Femur (tissue), 1 donor: Measurements from ENCODE around the gene MAGI1.

Experiments used
- DNase-seq: peaks from one replicate; pipeline ENCODE4 v3.0.0-alpha.2; 2017

MAGI1 gene

DNA sequence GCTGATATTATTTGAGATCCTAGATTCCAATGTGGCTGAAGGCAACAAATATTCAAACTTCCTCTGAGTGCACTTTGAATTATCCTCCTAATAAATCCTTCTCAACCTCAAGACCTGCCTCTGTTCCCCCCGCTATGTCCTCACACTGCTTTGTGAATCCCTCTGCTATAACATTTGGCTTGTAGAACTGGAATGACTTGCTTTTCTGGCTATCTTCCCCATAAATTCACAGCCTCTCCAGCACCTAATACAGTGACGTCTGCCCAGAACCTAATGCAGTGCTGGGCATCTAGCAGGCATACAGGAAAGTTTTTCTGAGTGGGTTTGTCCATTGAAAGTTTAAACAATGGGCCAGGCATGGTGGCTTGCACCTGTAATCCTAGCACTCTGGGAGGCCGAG, 707.0 kb downstream of the MAGI1 start:
- no peak for DNase-seq

DNA sequence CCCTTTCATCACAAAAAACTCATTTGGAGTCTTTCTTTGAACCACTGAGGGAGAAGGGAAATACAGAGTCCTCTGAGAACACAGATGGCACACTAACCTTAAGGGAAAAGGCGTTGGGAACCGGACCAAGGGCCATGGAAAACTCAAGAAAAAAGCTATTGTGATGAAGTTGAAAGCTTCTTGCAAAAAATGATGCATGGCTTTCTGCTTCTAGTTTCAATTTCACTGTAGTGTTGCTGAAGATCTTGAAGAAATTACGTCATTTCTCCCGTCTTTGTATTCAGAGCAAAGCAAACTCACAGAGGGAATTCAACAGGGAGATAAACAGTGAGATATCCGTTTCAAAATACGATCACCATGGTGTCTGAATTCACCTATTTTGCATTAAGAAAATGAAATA, 708.6 kb downstream of the MAGI1 start:
- DNase-seq = no peak

DNA sequence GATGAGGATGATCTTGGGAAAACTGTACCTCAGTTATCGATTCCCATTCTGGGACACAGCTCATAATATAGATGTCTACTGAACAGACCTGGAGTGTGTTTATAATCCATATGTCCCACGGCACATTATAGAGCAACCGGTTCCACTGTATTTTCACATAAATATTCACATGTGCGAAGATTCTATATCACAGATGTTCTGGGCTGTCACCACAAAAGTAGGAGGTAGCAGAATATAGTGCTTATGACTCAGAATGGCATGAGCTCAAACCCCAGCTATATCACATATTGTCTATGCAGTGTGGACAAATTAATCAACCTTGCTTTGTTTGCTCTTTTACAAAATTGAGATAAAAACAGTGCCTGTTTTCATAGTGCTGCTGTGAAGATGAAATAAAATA, 710.6 kb downstream of the MAGI1 start:
- no peak for DNase-seq

DNA sequence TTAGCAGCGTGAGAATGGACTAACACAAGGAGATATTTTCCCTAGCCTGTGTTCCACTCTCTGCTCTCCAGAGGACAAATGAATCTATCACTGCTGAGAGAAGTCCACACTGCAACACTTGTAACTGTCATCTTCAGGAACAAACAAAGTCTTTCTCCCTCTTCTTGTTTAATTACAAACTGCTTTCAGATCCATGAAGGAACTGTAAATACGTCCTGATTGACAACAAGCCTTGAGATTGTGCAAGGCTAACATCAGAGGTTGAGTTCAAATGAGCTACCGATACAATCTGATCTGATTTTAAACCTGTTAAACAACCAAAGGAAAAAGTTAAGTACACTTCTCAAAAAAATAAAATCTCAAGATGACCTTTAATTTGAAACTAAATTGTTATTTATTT, 712.1 kb downstream of the MAGI1 start:
- DNase-seq = no peak

DNA sequence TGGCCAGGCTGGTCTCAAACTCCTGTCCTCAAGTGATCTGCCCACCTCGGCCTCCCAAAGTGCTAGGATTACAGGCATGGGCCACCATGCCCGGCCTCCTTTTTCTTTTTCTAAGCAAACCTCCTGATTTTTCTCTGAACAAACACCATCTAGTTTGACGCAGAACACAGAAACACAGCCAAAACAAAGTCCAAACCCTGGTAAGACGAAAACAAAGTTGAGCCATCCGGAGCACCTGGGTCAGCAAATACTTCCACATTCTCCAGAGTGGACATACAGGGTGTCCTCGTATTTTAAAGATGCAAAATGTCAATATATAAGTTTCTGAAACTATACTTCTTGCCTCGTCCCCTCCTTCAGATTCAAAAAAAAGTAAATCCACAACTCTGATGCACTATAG, 715.8 kb downstream of the MAGI1 start:
- no peak for DNase-seq

DNA sequence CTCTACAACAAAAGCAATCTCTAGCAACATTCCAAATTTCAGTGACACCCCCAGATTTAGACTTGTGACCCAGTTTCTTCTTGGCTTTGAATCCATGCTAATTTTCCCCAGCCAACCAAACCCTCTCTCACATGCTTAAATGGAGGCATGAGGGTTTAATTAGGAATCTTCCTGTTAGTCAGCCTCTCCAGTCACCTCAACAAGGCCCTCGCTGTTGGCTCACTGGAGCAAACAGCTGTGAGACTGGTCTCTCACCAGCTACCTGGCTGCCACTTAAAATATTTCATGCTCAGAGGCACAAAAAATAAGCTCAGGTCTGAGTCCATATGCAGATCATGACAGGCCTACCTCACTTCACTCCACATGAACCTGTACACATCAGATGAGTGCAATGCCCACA, 720.5 kb downstream of the MAGI1 start:
- DNase-seq = no peak

DNA sequence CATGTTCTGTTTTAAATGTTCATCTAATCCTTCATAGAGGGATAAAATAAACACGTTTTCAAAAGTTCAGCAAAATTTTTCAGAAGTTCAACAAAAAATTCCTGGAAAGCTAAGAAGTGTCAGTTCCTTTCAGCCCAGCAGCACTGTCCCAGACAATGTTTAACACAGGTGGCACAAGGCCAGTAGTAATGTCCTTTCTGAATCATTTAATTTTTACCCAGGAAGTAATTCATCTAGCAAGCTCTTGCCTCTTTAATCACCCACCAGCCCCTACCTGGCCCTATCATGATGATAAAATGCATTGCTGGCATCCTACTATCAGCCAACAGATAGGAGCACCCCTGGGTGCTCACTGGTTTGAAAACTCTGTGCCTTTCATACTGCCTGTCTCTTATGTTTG, 723.8 kb downstream of the MAGI1 start:
- DNase-seq = no peak

DNA sequence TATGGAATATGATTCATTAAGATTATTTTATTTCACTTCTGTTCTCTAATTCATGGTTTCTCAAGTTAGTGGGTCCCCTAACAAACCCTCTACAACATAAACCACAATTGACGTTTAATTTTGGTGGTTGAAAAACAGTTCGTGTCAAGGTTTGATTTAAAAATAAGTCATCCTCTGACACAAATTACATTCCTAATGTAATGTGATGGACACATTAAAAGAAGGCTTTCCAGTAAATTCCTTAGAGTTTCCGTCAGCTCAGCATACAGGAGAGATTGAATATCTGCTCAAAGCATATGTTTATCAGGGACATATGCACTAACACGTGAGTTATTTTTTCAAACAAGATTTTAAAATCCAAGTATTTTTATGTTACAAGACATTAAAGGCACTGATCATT, 724.4 kb downstream of the MAGI1 start:
- DNase-seq = no peak

DNA sequence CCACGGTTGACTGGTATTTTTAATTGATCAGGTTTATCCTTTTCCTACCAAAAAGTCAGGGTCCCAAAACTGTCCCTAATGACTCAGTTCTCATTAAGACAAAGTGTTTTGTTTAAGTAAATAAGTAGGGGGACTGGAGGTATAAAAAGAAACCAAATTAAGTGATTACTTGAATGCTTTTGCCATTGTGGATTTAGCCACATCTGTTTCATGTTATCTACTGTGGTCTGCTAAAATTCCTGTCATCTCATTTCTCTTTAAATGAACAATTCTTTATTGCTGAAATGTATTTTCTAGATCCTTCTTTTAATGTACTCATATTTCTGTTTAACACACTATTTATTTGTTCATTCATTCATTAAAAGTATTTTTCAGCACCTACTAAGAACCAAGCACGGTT, 725.1 kb downstream of the MAGI1 start:
- no peak for DNase-seq

DNA sequence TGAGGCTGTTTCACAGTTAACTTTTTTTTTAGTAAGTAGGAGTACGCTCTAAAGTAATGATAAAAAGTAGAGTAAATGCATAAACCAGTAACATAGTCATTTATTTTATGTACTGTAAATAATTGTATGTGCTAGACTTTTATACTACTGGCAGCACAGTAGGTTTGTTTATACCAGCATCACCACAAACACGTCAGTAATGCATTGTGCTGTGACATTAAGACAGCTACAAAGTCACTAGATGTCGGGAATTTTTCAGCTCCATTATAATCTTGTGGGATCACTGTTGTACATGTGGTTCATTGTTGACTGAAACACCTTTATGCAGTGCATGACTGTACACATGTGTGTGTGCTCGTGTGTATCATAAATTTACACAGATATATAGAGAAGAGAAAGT, 732.9 kb downstream of the MAGI1 start:
- DNase-seq = no peak
